Right lobe of liver (tissue), 4 donors: Measurements from ENCODE around the gene PTGER1.

Experiments
- CTCF ChIP-seq, 4 donors: fragments of 200-600 bp in 3 of 4; fragments of 450-650 bp in 1 of 4; IDR thresholded peaks; one replicate each; pipeline versions ENCODE4 v1.5.1 to v1.8.0; 2016 to 2022; ENCODE audit warnings: antibody characterized with exemption in 4 of 4, mild to moderate bottlenecking in 2 of 4
- POLR2A ChIP-seq: fragments of 450-650 bp; IDR thresholded peaks from one replicate; pipeline ENCODE4 v1.6.1; 2017; ENCODE audit warnings: antibody characterized with exemption, mild to moderate bottlenecking
- donor health status: DM: no; HTN: no; CAD: no.
- donor health status: DM: no; HTN: no; CAD: no.
- donor health status: DM: no; HTN: yes; CAD: no.

- TF ChIP-seq CTCF (IDR thresholded peaks at IDR 0.05) (no peak), POLR2A (no peak)
These were observed 41.3 kb downstream of the PTGER1 start for GRCh38 chr19:14433554-14434501.
